Cerebellar nuclear complex (tissue), 1 donor: Measurements from ENCODE around the gene SOWAHC.
"Not testable (repeated sequence)": the region's sequence is repeated elsewhere in the genome, so short reads cannot be mapped to it uniquely, and the experiment has no call there.

Experiments used
- DNase-seq, 2 experiments: peaks; one replicate each; lab custom pipeline; 2025; lab: John Stamatoyannopoulos, UW

The SOWAHC gene

DNA sequence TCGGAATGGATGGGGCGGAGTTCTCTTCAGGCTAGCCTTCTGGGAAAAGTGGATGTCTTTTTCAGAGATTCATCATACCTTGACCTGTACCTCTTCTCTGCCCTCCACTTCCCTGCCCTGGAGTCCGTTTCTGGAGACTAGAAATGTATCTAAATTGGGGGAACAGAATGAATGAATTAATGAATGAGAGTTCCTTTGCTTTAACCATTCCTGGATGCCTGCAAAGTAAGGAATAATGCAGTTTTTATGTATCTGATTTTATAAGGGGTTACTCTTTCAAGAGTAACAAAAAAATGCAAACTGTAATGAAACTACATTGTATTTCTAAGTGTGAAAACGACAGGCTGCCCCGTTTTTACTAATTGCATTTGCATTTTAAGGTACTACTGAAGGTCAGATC, 2.0 kb downstream of the SOWAHC start:
- DNase-seq: no peak

DNA sequence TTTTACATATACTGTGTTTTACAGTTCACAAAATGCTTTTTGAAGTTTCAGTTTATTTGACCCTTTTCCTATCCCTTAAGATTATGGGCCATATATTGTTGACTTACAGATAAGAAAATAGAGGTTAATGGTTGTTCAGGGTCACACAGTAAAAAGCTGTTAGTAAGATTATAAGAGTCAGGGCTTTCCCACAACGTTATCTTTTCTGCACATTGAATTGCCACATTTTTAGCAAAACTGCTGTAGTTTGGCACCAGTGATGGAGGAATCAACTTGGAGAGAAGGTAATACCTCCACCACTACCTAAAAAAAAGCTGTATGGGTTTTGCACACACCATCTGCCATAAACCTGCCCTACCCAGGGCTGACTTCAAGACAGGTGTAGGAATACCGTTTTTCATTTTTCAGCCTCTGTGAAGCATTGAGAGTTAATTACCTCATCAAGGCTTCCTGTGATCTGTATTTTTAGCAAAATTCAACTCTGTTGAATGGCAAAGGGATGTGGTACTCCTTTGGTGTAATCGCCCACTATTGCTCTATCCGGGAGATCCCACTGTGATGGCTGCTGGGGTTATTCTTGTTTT, 5.0 kb downstream of the SOWAHC start:
- no peak for DNase-seq

DNA sequence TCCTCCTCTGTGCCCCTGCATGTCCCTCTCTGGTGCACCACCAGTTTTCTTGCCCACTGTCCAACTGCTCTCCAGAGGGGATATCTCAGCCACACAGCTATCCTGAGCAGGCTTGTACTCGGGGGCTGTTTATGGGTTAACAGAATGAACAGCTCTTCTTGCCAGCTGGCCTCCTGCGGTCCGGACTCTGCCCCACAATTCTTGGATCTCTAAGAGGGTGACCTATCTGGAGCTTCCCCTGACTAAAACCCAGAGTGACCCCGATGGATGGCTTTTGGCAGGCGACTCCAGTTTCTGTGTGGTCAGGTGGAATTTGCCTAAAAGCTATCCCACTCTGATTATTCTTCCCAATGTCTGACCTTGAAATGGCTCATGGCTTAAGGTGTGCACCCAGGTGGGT, 9.1 kb downstream of the SOWAHC start:
- DNase-seq: no peak

DNA sequence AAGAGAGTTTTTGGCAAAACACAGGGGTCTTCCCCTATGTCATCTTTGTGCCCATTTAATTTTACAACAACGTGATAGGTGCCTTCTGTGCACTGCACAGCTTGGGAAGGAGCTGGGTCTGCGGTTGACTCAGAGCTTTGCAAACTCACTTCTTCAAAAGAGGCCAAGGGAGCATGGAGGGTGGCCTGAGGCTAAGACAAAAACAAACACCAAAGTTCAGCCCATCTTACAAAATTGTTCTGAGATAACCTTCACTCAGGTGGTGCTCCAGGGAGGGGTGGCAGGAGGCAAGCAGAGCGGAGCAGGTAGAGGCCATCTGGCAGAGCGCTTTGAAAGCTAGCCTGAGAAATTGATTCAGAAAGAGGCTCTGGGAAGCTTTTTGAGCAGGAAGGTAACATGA, 9.8 kb downstream of the SOWAHC start:
- DNase-seq: no peak

DNA sequence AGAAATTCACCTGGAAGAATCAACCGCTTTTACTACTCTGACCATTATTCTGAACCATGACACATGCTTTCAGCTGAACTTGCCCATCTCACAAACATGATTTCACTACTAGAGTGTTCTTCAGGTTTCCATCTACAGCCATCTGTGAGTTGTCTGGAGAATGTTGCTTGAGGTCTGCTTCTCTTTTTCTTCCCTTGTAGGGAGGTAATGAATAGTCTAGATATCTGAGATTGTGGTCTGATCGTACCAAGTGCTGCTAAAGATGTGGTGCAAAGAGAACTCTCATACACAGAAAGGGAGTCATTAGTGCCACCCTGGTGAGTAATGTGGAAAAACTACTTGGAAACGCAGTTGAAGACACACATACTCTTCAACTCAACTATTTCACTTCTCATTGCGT, 10.2 kb downstream of the SOWAHC start:
- DNase-seq: no peak

DNA sequence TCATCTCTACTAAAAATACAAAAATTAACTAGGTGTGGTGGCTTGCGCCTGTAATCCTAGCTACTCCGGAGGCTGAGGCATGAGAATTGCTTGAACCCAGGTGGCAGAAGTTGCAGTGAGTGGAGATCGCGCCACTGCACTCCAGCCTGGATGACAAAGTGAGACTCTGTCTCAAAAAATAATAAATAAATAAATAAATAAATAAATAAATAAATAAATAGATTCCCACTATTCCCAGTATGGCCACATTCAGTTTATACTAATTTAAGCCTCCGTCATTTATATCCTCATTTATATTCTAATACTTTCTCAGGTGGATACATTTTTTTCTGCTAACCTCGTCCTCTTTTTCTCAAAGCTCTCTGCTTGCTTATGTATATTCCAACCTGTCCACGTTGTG, 14.2 kb downstream of the SOWAHC start:
- not testable (repeated sequence) for DNase-seq

DNA sequence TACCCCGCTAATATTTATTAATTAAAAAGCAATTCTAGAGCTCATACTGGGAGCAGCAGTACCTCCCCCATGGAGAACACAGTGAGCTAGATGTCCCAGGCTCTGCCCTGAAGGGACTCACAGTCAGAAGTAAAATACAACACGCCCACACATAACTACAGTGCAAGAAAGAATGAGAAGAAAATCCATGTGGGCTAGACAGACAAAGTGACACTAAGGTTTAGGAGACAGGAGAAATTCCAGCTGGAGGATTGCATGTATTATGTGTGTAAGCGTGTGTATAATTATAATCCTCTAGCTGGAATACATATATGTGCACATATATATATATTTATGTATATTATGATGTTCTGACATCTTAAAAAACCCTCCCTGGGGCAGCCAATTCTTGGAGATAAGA, 15.7 kb downstream of the SOWAHC start:
- DNase-seq: no peak

DNA sequence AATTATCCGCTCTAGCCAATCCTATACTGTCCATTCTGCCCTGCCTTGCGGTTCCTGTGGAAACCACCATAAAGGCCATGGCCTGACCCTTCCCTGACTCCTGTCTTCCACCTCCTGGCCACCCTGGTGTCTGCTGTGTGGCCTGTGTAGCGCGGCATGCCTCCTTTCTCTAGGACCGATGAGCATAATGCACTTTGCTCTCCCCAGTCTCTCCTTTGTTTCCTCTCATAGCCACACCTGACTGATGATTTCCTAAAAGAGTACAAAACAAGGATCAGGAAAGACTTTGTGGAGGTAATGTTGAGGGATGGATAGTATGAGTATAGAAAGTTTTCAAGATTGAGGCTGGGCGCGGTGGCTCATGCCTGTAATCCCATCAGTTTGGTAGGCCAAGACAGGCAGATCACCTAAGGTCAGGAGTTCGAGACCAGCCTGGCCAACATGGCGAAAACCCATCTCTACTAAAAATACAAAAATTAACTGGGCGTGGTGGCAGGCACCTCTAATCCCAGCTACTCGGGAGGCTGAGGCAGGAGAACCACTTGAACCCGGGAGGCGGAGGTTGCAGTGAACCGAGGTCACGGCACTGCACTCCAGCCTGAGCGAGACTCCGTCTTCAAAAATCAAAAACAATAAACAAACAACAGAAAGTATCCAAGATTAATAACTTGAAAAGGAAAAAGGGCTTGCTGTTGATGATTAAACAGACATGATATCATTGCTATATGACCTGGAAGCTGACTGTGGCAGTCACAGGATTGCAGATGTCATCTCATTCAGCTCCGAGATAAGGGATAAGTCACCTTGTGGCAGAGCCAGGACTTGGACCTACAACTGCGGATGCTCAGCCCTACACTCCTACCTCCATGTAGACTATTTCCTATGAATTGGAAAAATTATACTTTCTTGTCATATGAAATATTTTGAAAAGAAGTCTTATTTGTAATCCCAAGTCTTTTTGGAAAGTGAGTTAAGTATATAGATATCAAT, 16.6 kb downstream of the SOWAHC start:
- DNase-seq: no peak

DNA sequence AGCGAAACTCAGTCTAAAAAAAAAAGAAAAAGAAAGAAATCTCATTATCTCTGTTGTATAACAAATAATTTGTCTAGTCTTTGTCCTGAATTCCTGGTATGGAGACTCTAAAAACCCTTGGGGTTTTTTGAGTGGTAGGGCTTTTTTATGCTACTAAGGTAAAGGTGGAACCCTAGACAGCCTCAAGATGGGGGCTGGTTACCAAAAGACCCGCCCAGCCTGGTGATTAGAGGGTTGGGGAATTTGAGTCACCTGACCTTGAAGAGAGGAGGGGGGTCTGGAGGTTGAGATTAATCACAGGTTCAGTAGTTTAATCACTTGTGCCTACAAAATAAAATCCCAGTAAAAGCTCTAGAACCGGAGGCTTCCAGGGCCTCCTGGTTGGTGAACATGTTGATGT, 17.6 kb downstream of the SOWAHC start:
- DNase-seq: no peak

DNA sequence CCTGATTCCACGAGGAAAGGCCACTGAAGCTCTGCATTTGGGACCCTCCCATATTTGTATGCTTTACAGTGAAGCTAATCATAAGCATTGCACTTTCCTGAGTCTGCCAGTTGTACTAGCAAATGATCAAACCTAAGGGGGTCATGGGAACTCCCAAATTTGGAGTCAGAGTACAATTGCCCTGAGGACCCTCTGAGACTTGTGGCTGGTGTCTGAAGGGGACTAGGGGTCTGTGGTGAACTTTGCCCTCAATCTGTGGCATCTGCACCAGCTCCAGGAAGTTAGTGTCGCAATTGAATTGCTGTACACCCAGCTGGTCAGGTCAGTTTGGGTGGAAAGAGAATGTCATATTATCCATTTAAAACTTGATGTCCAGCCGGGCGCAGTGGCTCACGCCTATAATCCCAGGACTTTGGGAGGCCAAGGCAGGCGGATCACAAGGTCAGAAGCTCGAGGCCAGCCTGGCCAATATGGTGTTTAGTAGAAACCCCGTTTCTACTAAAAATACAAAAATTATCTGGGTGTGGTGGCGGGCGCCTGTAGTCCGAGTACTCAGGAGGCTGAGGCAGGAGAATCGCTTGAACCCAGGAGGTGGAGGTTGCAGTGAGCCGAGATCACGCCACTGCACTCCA, 18.1 kb downstream of the SOWAHC start:
- no peak for DNase-seq

DNA sequence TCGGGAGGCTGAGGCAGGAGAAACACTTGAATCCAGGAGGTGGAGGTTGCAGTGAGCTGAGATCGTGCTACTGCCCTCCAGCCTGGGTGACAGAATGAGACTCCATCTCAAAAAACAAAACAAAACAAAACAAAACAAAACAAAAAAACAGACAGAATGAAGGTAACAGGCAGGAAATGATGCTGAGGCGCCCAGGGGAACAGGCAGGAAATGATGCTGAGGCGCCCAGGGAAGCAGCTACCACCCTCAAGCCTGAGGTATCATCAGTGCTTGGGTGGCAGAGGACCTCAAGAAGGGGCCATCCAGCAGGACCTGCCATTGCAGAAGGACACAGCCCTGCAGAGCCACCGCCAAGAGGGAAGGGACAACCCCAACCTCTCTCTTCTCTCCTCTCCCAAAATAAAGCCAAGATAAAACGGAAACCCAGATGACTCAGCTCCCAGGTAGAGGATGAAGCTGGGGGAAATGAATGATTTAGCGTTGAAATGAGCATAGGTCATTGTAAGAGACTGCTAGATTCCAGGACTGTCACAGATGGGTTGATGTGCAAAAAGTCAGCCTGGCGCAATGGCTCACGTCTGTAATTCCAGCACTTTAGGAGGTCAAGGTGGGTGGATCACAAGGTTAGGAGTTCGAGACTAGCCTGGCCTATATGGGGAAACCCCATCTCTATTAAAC, 19.3 kb downstream of the SOWAHC start:
- DNase-seq: no peak

DNA sequence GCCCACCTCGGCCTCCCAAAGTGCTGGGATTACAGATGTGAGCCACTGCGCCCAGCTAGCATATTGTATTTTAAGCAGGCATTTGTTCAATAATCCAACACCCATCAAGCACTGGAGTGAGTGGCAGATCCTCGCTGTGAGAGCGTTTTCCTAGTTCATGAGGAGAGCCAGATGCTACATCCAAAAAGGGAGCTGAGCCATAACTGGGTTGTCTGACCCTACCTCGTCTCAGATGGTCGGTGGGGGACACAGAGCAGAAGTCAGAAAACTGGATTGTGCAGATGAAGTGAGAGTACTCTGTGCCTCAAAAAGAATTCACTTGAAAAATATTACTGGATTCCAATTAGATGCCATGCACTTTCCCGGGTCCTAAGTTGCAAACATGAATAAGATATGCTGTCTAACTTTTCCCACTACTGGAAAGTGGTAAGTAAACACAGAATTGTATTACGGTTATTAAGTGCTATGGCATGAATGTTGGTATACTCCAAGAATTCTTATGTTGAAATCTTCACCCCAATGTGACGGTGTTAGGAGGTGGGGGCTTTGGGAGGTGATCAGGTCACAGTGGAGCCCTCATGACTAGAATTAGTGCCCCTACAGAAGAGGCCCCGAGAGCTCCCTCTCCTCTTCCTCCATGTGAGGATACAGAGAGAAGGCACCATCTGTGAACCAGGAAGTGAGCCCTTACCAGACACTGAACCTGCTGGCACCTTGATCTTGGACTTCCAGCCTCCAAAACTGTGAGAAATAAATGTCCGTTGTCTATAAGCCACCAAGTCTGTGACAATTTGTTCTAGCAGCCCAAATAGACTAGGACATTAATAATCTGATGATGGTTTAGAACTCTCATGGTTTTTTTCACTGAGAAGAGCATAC, 21.5 kb downstream of the SOWAHC start:
- no peak for DNase-seq

DNA sequence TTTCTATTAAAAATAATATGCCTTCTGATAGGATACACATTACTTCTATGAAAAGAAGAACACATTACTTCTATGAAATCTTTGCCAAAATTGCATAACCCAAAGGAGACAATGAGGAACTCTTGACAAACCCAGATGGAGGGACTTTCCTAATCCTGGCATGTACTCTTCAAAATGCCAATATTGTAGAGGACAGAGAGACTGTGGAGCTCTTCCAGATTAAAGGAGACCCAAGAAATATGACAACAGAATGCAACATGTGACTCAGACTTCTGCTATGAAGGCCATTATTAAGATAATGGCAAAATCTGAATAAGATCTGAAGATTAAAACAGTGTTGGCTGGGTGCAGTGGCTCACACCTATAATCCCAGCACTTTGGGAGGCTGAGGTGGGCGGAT, 22.2 kb downstream of the SOWAHC start:
- no peak for DNase-seq

DNA sequence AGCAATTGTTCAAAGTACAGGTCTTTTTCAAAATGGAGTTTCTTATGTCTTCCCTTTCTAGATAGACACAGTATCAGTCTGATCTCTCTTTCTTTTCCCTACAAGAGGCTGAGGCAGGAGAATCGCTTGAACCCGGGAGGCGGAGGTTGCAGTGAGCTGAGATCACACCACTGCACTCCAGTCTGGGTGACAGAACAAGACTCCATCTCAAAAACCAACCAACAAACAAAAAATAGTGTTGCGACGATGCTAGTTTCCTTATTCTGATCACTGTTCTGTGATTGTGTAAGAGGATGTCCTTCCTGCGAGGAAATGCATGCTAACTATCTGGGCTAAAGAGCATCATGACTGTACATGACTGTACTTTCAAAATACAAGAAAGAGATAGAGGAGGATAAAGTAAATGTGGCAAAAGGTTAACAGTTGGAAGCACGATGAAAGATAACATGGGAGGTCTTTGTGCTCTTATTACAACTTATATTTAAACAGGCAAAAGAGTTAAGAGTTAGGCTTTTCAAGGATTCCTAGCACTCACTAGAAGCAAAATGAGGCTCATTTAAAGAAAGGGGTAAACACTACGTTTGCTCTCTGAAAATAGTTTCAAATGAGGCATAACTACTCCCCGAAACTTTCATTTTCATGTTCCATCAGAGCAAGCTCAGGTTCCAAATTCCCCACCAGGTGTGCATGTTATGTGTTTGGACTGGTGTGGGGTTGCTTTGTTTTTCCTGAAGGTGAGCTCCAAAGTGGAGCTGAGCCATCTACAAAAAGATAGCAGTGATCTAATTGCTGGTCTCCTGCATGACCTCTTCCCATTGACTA, 23.8 kb downstream of the SOWAHC start:
- no peak for DNase-seq

DNA sequence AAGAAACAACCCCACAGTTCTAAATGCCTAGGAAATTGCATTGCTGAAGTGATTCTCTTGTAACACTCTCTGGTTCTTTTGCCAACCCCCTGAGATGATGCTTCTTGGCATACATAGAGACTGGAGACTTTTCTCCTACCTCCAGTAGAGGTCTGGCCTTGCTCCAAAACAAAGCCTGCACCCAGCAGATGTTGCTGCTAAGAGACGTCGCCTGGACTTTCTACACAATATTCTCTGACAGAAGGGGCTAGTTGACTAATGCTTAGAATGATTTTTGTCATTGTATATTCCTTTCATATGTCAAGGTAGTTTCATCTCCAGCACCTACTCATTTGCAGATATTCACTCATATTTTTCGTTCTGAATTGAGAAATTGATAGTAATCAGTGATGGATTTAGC, 24.6 kb downstream of the SOWAHC start:
- DNase-seq: no peak

DNA sequence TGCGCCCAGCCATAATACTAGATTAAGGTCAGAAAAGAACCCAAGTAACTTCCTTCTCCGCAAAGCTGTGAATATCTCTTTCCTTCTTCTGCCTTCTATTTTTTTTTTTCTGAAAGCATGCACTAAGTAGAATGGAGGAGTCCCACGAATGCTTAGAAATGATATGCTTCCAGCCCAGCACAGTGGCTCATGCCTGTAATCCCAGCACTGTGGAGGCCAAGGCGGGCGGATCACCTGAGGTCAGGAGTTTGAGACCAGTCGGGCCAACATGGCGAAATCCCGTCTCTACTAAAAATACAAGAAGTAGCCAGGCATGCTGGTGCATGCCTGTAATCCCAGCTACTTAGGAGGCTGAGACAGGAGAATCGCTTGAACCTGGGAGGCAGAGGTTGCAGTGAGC, 25.8 kb downstream of the SOWAHC start:
- DNase-seq: not testable (repeated sequence)

DNA sequence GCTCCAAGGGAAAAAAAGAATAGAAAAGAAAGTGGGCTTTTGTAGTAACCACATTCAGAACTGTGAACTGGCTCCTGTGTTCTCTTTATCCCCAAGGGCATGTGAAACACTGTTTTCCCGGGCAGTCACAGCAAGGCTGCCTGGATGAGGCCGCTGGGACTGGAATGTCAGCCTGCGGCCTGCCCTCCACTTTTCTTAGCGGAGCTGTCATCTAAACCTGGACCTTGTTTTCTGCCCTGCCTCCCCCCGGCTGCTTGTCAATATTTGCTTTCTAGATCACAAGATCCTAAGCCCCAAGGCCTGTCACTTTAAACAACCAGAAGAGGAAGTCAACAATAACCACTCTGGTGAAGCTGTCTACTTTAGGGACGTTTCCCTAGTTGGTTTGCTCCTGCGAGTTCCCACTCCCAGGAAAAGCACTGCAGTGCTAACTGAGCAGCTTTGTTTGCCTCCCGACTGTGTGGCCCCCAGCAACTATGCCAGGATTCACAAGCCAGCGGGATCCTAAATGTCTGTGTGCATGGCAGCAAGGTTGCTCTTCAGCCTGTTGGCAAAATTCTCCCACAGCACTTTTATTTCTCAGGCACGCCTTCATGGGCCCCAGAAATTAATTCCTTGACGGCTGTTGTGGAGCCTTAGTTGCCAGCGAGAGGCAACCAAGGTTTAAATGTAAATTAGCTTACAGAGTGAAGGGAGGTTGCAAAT, 30.6 kb downstream of the SOWAHC start:
- no peak for DNase-seq

DNA sequence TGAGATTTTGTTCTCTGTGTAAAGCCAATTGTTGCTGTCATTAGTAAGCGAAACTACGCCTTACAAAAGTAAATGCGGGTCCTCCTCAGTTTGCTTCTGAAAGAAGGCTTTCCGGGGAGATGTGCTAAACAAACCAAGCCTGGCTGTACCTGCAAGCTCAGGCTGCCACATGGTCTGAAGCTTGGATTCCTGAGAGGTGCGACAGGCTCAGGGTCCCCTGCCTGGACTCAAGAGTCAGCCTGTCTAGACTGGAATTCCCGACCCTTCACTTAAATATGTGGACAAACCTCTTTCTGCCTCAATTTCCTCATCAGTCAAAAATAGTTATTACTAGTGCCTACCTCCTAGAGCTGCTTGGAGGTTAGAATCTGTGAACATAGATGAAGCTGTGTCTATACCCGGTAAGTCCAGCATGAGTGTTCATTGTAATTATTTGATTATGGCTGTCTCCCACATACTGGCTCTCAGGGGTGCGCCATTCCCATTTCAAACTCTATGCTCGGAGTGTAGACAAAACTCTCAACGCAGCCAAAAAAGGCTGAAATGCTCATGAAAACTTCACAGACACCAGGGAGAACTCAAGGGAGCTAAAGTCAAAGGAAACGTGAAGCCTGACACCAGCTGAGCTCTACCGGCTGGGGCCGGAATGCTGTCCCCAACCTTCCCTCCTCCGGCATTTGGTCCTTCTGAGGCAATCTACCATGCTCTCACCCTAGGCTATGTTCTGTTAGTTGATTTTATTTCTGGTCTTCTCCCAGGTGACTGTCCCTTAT, 31.4 kb downstream of the SOWAHC start:
- no peak for DNase-seq

DNA sequence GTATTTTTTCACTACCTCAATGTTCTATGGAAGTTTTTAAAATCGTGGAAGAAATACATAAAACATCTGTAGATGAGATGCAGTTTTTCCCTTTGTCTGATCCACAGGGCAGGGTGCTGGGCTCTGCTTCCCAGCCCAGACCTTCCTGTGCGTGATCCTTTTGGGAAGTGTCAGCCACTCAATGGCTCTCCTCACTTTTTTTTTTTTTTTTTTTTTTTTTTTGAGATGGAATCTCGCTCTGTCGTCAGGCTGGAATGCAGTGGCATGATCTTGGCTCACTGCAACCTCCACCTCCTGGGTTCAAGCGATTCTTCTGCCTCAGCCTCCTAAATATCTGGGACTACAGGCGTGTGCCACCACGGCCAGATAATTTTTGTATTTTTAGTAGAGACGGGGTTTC, 32.8 kb downstream of the SOWAHC start:
- no peak for DNase-seq
